ENCODE measurements around the gene ZNF598. TPM values are rescaled to one million over a fixed set of nuclear protein-coding genes. Genes with fewer than 3 reads are reported as not detected.

Gene ZNF598
- total and polyA plus RNA-seq, 2 of the 13 experiments (the other 11 are each of a cell fraction or from before 2014, with no cell fraction given): 13.5 to 14.2 TPM

DNA sequence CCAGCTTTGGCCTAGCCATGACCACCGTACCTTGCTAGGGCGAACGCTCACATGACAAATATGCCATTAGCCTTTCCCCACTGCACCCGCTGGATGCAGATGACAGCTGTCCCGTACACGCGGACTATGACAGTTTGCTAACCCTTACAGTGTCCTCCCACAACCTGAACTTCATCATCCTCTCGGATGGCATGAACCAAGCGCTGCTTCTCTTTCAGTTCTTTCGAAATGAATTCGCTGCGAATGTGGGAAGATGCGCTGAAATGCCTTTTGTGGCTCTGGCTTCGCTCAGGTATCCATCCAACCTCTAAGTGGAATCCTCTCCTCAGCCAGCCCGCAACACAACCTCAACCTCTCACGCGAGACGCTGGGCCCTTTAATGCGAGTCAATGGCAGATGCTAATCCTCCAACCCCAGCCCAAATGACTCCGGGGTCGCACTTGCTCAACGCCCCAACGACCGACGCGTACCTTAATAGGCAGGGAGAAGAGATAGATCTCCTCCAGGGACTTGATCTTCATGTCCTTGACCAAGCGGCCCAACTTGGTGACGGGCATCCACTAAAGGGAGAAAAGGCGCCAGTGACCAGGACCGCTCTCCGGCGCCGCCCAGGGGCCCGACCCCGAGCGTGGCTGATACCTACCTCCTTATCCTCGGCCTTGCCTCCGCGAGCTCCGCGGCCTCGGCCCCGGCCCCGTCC lies 45.7 kb downstream of the ZNF598 start (continued):
- no peak for TF ChIP-seq ZKSCAN1 (IDR thresholded peaks at IDR 0.05; ENCODE audit: low read length)
- TF ChIP-seq ZNF580 (CRISPR knock-in tag; IDR thresholded peaks at IDR 0.05; ENCODE audit: borderline replicate concordance, low read depth): no peak
- TF ChIP-seq NBN (conservative IDR thresholded peaks at IDR 0.05): no peak
- no peak for TF ChIP-seq HMGA1 (CRISPR knock-in tag; conservative IDR thresholded peaks at IDR 0.05)
- no peak for TF ChIP-seq SRF (IDR thresholded peaks at IDR 0.05; ENCODE audit: low read depth, low read length)
- TF ChIP-seq, protein P1, sequence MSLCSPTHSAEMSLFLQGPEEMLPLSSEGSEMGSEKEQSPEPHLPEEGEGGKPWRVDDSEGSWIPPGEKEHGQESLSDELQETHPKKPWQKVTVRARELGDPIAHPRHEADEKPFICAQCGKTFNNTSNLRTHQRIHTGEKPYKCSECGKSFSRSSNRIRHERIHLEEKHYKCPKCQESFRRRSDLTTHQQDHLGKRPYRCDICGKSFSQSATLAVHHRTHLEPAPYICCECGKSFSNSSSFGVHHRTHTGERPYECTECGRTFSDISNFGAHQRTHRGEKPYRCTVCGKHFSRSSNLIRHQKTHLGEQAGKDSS (CRISPR knock-in tag; IDR thresholded peaks at IDR 0.05; ENCODE audit: borderline replicate concordance, low read depth): no peak
- TF ChIP-seq MEF2D (CRISPR knock-in tag; IDR thresholded peaks at IDR 0.05): no peak
- TF ChIP-seq, protein P2, sequence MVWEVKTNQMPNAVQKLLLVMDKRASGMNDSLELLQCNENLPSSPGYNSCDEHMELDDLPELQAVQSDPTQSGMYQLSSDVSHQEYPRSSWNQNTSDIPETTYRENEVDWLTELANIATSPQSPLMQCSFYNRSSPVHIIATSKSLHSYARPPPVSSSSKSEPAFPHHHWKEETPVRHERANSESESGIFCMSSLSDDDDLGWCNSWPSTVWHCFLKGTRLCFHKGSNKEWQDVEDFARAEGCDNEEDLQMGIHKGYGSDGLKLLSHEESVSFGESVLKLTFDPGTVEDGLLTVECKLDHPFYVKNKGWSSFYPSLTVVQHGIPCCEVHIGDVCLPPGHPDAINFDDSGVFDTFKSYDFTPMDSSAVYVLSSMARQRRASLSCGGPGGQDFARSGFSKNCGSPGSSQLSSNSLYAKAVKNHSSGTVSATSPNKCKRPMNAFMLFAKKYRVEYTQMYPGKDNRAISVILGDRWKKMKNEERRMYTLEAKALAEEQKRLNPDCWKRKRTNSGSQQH (CRISPR knock-in tag; IDR thresholded peaks at IDR 0.05; ENCODE audit: low read depth): 0 out of 2 replicates have a peak, but pooled peaks have one; percentile 29
- TF ChIP-seq ZNF891 (CRISPR knock-in tag; IDR thresholded peaks at IDR 0.05): no peak
- TF ChIP-seq GATAD1 (CRISPR knock-in tag; IDR thresholded peaks at IDR 0.05): no peak
- no peak for TF ChIP-seq GLMP (CRISPR knock-in tag; IDR thresholded peaks at IDR 0.05; ENCODE audit: borderline replicate concordance)
- no peak for TF ChIP-seq YEATS2 (CRISPR knock-in tag; IDR thresholded peaks at IDR 0.05; ENCODE audit: borderline replicate concordance)
- TF ChIP-seq NONO (IDR thresholded peaks at IDR 0.05): no peak
- TF ChIP-seq NONO (CRISPR knock-in tag; conservative IDR thresholded peaks at IDR 0.05): 0 out of 2 replicates have a peak, but pooled peaks have one; percentile 8
- TF ChIP-seq ZFP36 (IDR thresholded peaks at IDR 0.05; ENCODE audit: borderline replicate concordance, low read depth, low read length, partially characterized antibody): no peak
- TF ChIP-seq EEA1 (CRISPR knock-in tag; IDR thresholded peaks at IDR 0.05; ENCODE audit: borderline replicate concordance): no peak
- TF ChIP-seq MED8 (CRISPR knock-in tag; IDR thresholded peaks at IDR 0.05; ENCODE audit: insufficient replicate concordance): no peak
- no peak for TF ChIP-seq ZNF737 (CRISPR knock-in tag; IDR thresholded peaks at IDR 0.05; ENCODE audit: borderline replicate concordance)
- TF ChIP-seq, protein P3, sequence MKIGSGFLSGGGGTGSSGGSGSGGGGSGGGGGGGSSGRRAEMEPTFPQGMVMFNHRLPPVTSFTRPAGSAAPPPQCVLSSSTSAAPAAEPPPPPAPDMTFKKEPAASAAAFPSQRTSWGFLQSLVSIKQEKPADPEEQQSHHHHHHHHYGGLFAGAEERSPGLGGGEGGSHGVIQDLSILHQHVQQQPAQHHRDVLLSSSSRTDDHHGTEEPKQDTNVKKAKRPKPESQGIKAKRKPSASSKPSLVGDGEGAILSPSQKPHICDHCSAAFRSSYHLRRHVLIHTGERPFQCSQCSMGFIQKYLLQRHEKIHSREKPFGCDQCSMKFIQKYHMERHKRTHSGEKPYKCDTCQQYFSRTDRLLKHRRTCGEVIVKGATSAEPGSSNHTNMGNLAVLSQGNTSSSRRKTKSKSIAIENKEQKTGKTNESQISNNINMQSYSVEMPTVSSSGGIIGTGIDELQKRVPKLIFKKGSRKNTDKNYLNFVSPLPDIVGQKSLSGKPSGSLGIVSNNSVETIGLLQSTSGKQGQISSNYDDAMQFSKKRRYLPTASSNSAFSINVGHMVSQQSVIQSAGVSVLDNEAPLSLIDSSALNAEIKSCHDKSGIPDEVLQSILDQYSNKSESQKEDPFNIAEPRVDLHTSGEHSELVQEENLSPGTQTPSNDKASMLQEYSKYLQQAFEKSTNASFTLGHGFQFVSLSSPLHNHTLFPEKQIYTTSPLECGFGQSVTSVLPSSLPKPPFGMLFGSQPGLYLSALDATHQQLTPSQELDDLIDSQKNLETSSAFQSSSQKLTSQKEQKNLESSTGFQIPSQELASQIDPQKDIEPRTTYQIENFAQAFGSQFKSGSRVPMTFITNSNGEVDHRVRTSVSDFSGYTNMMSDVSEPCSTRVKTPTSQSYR (CRISPR knock-in tag; IDR thresholded peaks at IDR 0.05; ENCODE audit: borderline replicate concordance): no peak
- TF ChIP-seq, protein P4, sequence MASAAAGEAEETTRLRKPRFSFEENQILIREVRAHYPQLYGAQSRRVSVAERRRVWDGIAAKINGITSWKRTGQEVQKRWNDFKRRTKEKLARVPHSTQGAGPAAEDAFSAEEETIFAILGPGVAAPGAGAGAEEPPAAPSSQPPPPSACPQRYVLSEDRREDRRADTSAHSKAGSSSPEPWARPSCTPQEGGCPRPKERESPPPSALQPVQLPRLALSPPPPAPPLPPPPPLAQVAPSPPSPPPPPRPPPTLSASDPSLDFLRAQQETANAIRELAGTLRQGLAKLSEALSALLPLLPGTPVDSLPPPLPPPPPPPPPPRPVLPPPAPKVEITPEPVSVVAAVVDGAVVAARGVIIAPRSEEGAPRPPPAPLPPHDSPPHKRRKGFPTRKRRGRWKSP (CRISPR knock-in tag; IDR thresholded peaks at IDR 0.05): 0 out of 2 replicates have a peak, but pooled peaks have one; percentile 16
- 0 out of 4 replicates have a peak, but pooled peaks of 1 of the 2 experiments have one; percentile 24 for TF ChIP-seq POLR2A (IDR thresholded peaks at IDR 0.05; ENCODE audit: insufficient read depth in 1 of 2, low read depth in 2 of 2, low read length in 2 of 2)

Data from HepG2 (cell line).